Pancreas (tissue), 10 donors: Measurements from ENCODE around the gene SUCO. TPM values are rescaled to one million over a fixed set of nuclear protein-coding genes. Genes with fewer than 3 reads are reported as not detected.
"Not testable (repeated sequence)": the region's sequence is repeated elsewhere in the genome, so short reads cannot be mapped to it uniquely, and the experiment has no call there.

Source experiments
- ATAC-seq, 4 donors: fragments of 200-7000 bp; cut with Tn5 transposase; one replicate each; pipeline versions ENCODE4 v1.8.0 to v1.9.1; 2020; ENCODE audit warnings: mild to moderate bottlenecking in 4 of 4, moderate library complexity in 4 of 4
- DNase-seq, 6 donors: peaks; one replicate each; pipeline ENCODE4 v3.0.0-alpha.2; 2020
- FAIRE-seq: peaks from 2 replicates; lab custom pipeline; 2012; peaks lifted over from hg19 to GRCh38; lab: Jason Lieb, UNC
- H3K27ac ChIP-seq, 4 donors: fragments of 200-600 bp; sonication (generic); 1 replicate in 3 of 4; 2 replicates in 1 of 4; pipeline versions ENCODE4 v1.5.0 to v1.8.0; 2020
- H3K27me3 ChIP-seq, 4 donors: fragments of 200-600 bp; one replicate each; pipeline ENCODE4 v1.8.0; 2021
- H3K36me3 ChIP-seq, 3 donors: fragments of 200-600 bp; sonication (generic) in 1 of 3; one replicate each; pipeline versions ENCODE4 v1.5.0 to v1.8.0; 2020 to 2021
- H3K4me1 ChIP-seq, 3 donors: fragments of 200-600 bp; one replicate each; pipeline ENCODE4 v1.8.0; 2021
- H3K4me3 ChIP-seq, 4 donors: fragments of 200-600 bp; sonication (generic) in 2 of 4; one replicate each; pipeline versions ENCODE4 v1.5.0 to v1.8.0; 2020 to 2021
- H3K9me3 ChIP-seq, 4 donors: fragments of 200-600 bp; one replicate each; pipeline ENCODE4 v1.8.0; 2021
- WGBS, 2 donors: extraction: QIAGEN DNeasy Blood & Tissue Kit; methylation state at CpG; one replicate each; pipeline ENCODE4 v1.1.7; 2013; 5-methylcytosine and 5-hydroxymethylcytosine counted together
- intact Hi-C, 3 donors: fragments of 100-400 bp; cut with DNase I; formaldehyde crosslinking; loops; one replicate each; pipeline versions ENCODE4 v1.11.1 to v1.14.2; 2022
- polyA plus RNA-seq, 2 donors: library from polyadenylated mRNA; stranded (reverse); fragments of 200-250 nt; gene quantifications; one replicate each; pipeline ENCODE4 v1.2.3, GENCODE V29; 2013
- total RNA-seq, 6 donors: library from RNA; stranded (reverse); fragmentation: NEBNext Ultra II Directional in 4 of 6; extraction: Animal tissue kit (Norgen Biotek cat#: 25700) in 4 of 6; gene quantifications; one replicate each; pipeline versions ENCODE4 v1.2.1 to v1.2.4, GENCODE V29; 2021 to 2023
- TF ChIP-seq, protein P1 (sequence below), 4 donors: fragments of 200-600 bp; sonication (generic) in 3 of 4; IDR thresholded peaks; one replicate each; pipeline versions ENCODE4 v1.5.0 to v1.8.0; 2021; ENCODE audit warnings: antibody characterized with exemption in 4 of 4
- donor health status: healthy with polysubstance abuse.
- donor health status: DM: no; HTN: no; CAD: no; lungs with moderate emphysema.
- donor health status: DM: no; HTN: no; CAD: no.
- donor health status: control.
- donor health status: control.
- donor health status: Bipolar disorder and iron deficiency.
- donor health status: DM: yes; HTN: yes; CAD: no.
- donor health status: DM: no; HTN: no; CAD: no.
- donor health status: DM: no; HTN: no; CAD: no.
- donor health status: DM: yes; HTN: yes; CAD: no.

Gene SUCO
- total and polyA plus RNA-seq, 8 donors, result 16.6 to 79.8 (median 31.5) TPM

DNA sequence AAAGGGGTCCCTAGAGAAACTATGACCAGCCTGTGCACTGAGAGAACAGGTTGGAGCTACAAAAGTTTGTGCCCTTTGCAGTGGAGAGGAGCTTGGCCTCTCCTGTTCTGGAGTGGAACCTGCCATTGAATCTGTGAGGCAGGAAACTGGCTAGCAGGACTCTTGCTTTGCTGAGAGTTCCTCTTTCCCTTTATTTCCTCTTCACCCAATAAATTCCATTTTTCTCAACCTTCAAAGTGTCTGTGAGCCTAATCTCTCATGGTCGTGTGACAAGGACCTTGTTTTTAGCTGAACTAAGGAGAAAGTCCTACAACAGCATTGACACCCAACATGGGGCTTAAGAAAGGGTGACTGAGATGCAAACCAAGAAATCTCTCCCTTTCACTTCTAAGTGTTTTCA is 83.2 kb downstream of the SUCO start:
- H3K36me3 ChIP-seq, result peaks cover 0 to 2% (median 0%) of the 10 kb centered on the region in 3 donors
- WGBS, 2 donors, result 42 to 62% methylated on average over 1 of the region's 1 CpG

DNA sequence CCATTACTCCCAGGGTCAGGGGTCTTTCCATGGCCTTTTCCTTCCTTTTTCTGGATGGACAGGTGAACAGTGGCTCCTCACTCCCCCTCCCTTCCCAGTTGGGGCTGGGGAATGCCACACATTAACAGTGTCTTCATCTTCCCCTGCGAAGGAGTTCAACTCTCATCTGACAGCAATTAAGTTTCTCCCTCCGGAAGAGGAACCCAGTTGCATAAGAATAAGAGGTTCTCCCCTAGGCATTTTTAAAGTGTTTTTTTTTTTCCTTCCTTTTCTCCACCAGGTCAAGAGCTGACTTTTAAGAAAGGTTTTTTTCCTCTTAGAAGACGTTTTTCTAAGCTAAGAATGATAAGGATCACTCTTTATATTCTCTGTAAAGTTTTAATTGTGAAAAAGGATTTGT is 83.7 kb downstream of the SUCO start:
- H3K4me3 ChIP-seq, result no peak overlapping the region
- TF ChIP-seq, protein P1, sequence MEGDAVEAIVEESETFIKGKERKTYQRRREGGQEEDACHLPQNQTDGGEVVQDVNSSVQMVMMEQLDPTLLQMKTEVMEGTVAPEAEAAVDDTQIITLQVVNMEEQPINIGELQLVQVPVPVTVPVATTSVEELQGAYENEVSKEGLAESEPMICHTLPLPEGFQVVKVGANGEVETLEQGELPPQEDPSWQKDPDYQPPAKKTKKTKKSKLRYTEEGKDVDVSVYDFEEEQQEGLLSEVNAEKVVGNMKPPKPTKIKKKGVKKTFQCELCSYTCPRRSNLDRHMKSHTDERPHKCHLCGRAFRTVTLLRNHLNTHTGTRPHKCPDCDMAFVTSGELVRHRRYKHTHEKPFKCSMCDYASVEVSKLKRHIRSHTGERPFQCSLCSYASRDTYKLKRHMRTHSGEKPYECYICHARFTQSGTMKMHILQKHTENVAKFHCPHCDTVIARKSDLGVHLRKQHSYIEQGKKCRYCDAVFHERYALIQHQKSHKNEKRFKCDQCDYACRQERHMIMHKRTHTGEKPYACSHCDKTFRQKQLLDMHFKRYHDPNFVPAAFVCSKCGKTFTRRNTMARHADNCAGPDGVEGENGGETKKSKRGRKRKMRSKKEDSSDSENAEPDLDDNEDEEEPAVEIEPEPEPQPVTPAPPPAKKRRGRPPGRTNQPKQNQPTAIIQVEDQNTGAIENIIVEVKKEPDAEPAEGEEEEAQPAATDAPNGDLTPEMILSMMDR (IDR thresholded peaks at IDR 0.05), result no peak
- DNase-seq, result no peak
- H3K9me3 ChIP-seq, result no peaks in the 10 kb centered on the region
- FAIRE-seq, result no peak
- H3K27me3 ChIP-seq, result no peaks in the 10 kb centered on the region
- no peaks in the 10 kb centered on the region for H3K36me3 ChIP-seq
- no peaks in the 10 kb centered on the region for H3K4me1 ChIP-seq
- intact Hi-C loops, result no loop called here
- whole genome bisulfite sequencing, 2 donors, result 58 to 60% methylated on average over 3 of the region's 3 CpGs
- no peak for ATAC-seq
- no peak overlapping the region for H3K27ac ChIP-seq

More for the DNA sequence above, 83.2 kb downstream of the SUCO start:
- ATAC-seq, result no peak
- no peak for FAIRE-seq
- TF ChIP-seq, protein P1 (IDR thresholded peaks at IDR 0.05), result no peak
- no peak overlapping the region for H3K4me3 ChIP-seq
- intact Hi-C loops, result no loop called here
- no peaks in the 10 kb centered on the region for H3K4me1 ChIP-seq
- no peaks in the 10 kb centered on the region for H3K27me3 ChIP-seq
- H3K27ac ChIP-seq, result no peak overlapping the region
- no peaks in the 10 kb centered on the region for H3K9me3 ChIP-seq
- DNase-seq, result no peak

DNA sequence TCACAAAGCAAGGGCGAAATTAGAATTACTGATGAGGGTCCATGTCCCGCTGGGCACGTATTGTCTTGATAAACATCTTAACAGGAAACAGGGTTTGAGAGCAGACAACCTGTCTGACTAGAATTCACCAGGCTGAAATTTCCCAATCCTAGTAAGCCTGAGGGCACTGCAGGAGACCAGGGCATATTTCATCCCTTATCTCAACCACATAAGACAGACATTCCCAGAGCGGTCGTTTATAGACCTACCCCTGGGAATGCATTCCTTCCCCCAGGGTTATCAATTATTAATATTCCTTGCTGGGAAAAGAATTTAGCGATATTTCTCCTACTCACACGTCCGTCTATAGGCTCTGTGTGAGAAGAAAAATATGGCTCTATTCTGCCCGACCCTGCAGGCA is 87.7 kb downstream of the SUCO start:
- WGBS, 2 donors, result 84 to 86% methylated on average over 9 of the region's 9 CpGs
- H3K9me3 ChIP-seq, H3K4me3 ChIP-seq, H3K27ac ChIP-seq, H3K36me3 ChIP-seq, H3K4me1 ChIP-seq, H3K27me3 ChIP-seq, DNase-seq, ATAC-seq, intact Hi-C loops, FAIRE-seq: not testable (repeated sequence)

DNA sequence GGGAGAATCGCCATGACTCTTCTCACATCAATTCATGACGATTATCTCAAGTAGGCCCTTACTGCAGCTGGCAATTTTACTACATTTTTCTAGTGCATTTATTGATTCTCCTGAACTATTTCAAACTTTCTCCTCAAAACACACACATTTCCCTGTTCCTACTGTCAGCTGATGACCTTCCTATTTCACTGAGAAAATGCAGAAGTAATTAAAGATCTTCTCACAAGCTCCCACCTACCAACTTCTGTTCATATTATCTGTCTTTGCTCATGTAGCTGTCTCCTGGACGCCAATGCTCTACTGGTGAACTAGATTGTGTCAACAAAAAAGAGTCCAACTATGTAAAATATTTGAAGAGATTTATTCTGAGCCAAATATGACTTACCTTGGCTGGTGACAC is 89.6 kb downstream of the SUCO start:
- ATAC-seq (no peak), DNase-seq (no peak), FAIRE-seq (no peak)
- Histone ChIP-seq H3K4me3 (no peak overlapping the region), H3K27me3 (no peaks in the 10 kb centered on the region), H3K9me3 (no peaks in the 10 kb centered on the region), H3K27ac (no peak overlapping the region), H3K4me1 (no peaks in the 10 kb centered on the region), H3K36me3 (no peaks in the 10 kb centered on the region)
- TF ChIP-seq, protein P1 (IDR thresholded peaks at IDR 0.05), result no peak
- intact Hi-C loops, result no loop called here
- 26 to 29% methylated on average over 3 of the region's 3 CpGs for WGBS, 2 donors

DNA sequence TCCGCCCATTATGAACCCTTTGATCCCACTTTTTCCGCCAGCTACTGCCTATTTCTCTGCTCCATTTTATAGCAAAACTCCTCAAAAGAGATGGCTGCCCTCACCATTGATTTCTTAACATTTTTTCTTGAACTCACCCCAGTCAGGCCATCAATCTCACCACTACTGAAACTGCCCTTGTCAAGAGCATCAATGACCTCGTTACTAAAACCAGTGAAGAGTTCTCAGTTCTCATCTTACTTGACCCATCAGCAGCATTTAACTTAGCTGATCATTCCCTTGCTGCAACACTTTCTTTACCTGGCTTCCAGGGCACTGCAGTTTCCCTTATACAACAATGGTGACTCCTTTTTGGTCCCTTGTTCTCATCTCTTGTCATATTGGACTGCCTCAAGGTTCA is 90.8 kb downstream of the SUCO start:
- no peaks in the 10 kb centered on the region for H3K4me1 ChIP-seq
- H3K36me3 ChIP-seq, result no peaks in the 10 kb centered on the region
- WGBS, 2 donors, result 85% methylated on average over 3 of the region's 3 CpGs
- FAIRE-seq (no peak), ATAC-seq (no peak), DNase-seq (no peak)
- H3K9me3 ChIP-seq, result no peaks in the 10 kb centered on the region
- H3K27me3 ChIP-seq, result no peaks in the 10 kb centered on the region
- TF ChIP-seq, protein P1 (IDR thresholded peaks at IDR 0.05), result no peak
- H3K27ac ChIP-seq, result no peak overlapping the region
- no peak overlapping the region for H3K4me3 ChIP-seq
- intact Hi-C loops, result no loop called here
